Suprapubic skin (tissue), 3 donors: Measurements from ENCODE around the gene HSPB9.

Experiments
- EP300 ChIP-seq: sonication (generic); formaldehyde crosslinking; IDR thresholded peaks from one replicate; pipeline ENCODE4 v1.6.1; 2017; ENCODE audit warnings: antibody characterized with exemption
- POLR2A ChIP-seq, 2 donors: fragments of 450-650 bp; IDR thresholded peaks; one replicate each; pipeline ENCODE4 v1.6.1; 2017; ENCODE audit warnings: antibody characterized with exemption in 2 of 2, mild to moderate bottlenecking in 2 of 2, moderate library complexity in 2 of 2
- TF ChIP-seq, protein P1 (sequence below), 2 donors: fragments of 200-600 bp in 1 of 2; fragments of 450-650 bp in 1 of 2; sonication (generic) in 1 of 2; IDR thresholded peaks; one replicate each; pipeline ENCODE4 v1.5.1; 2016 to 2019; ENCODE audit warnings: antibody characterized with exemption in 2 of 2, mild to moderate bottlenecking in 1 of 2, moderate library complexity in 1 of 2

DNA sequence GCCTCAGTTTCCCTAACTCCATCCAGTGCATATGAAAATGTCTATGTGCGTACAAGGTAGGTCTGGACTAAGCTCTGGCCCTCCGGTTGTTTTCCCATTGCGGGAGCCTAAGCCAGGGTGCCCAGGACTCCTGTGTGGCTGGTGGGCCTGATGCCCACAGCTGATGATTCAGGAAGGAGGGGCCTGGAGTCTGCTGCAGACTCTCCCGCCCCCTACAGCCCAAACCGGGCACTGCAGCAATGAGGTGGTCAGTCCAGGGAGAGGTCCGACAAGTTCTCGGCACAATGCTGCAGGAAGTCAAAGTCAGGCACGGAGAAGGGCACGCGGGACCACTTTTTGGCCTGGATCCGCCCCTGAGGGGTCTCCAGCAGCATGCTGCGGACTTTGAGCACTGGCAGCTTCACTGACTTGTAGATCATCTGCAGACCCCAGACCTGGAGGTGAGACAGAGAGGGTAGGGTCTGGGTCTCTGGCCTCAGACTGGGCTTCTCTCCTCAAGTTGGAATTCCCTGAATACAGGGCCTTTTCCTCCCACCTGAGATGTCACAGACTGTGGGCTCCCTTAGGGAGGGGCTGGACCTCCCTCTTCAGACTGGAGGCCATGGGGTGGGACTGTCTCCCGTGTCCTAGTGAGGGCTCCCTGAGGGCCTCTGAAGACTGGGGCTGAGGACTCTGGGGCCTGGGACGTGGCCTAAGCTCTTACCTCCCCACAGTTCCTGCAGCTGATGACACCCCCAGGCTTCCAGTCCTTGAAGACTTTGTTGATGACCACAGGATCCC, 20.9 kb upstream of the HSPB9 start:
- TF ChIP-seq POLR2A (IDR thresholded peaks at IDR 0.05) (no peak), EP300 (no peak)
- TF ChIP-seq, protein P1, sequence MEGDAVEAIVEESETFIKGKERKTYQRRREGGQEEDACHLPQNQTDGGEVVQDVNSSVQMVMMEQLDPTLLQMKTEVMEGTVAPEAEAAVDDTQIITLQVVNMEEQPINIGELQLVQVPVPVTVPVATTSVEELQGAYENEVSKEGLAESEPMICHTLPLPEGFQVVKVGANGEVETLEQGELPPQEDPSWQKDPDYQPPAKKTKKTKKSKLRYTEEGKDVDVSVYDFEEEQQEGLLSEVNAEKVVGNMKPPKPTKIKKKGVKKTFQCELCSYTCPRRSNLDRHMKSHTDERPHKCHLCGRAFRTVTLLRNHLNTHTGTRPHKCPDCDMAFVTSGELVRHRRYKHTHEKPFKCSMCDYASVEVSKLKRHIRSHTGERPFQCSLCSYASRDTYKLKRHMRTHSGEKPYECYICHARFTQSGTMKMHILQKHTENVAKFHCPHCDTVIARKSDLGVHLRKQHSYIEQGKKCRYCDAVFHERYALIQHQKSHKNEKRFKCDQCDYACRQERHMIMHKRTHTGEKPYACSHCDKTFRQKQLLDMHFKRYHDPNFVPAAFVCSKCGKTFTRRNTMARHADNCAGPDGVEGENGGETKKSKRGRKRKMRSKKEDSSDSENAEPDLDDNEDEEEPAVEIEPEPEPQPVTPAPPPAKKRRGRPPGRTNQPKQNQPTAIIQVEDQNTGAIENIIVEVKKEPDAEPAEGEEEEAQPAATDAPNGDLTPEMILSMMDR (IDR thresholded peaks at IDR 0.05): peak in 1 of 2 donors; percentile 78
